GM10266 (cell line): ENCODE data around the gene GPR162.
"Not testable (repeated sequence)": the region's sequence is repeated elsewhere in the genome, so short reads cannot be mapped to it uniquely, and the experiment has no call there.

Experiments
- DNase-seq: peaks from one replicate; pipeline ENCODE4 v3.0.0; 2012; ENCODE audit errors: extremely low spot score
- TF ChIP-seq, protein P1 (sequence below): IDR thresholded peaks from 2 replicates; pipeline ENCODE4 v1.5.1; 2012; ENCODE audit warnings: mild to moderate bottlenecking, low read depth; ENCODE audit not compliant: control insufficient read depth, insufficient read depth; ENCODE audit errors: missing control alignments

The GPR162 gene

DNA sequence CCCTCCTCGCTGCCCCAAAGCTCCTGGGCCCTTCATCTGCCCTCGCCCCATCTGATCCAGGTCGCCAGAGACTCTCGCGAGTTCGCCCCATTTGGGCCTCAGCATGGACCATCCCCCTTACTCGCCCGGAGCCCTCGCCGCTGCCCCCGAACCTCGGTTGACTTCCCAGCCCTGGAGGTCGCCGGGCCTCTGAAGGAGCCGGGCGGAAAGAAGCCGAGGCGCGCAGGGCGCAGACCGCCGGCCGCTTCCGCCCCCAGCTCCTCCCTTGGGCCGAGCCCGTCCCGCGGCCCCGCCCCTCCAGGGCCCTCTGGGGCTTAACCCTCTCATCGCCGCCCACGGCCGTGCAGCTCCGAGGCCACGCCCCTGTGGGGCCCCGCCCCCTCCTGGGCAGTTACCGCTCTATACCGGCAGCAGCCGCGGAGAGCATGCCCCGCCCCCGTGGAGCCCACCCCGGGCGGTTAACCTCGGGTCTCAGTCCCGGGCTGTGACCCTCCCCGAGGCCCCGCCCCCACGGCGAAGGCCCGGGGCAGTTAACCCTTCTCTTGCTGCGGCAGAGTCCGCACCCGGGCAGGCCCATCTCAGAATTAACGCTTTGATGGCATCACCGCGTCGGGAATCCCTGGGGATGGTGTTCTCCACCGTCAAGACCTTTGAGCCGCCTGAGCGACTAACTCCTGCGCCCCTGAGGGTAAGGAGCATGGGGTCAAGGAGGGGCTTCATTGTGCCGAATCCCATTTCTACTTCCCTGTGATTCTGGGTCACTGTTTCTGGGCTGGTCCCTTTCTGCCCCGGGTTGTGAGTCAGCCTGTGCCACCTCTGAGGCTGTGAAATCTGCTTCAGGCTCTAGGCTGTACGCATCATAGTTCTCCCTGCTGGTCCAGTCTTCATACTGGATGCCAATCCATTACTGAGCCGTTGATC lies 51.7 kb downstream of the GPR162 start, which contains the start of gene SPSB2:
Gene SPSB2 (minus strand): TSS at position 210 of the 921 bp plus-strand sequence. CDS start 402 bp downstream, outside the sequence.
- peak; percentile 97 for DNase-seq
- TF ChIP-seq, protein P1, sequence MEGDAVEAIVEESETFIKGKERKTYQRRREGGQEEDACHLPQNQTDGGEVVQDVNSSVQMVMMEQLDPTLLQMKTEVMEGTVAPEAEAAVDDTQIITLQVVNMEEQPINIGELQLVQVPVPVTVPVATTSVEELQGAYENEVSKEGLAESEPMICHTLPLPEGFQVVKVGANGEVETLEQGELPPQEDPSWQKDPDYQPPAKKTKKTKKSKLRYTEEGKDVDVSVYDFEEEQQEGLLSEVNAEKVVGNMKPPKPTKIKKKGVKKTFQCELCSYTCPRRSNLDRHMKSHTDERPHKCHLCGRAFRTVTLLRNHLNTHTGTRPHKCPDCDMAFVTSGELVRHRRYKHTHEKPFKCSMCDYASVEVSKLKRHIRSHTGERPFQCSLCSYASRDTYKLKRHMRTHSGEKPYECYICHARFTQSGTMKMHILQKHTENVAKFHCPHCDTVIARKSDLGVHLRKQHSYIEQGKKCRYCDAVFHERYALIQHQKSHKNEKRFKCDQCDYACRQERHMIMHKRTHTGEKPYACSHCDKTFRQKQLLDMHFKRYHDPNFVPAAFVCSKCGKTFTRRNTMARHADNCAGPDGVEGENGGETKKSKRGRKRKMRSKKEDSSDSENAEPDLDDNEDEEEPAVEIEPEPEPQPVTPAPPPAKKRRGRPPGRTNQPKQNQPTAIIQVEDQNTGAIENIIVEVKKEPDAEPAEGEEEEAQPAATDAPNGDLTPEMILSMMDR = no peak

DNA sequence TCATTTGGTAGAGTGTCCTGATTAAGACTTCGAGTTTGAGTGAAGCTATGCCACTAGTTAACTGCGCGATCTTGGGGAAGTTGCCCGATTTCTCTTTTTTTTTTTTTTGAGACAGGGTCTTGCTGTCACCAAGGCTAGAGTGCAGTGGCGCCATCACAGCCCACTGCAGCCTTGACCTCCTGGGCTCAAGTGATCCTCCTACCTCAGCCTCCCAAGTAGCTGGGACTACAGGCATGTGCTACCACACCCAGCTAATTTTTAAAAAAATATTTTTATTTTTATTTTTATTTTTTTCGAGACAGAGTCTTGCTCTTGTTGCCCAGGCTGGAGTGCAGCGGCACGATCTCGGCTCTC lies 52.4 kb downstream of the GPR162 start:
- not testable (repeated sequence) for DNase-seq
